Measurements from ENCODE around the gene MGST3.

MGST3 gene

GRCh38 chr1:165675794-165676193, 44.8 kb downstream of the MGST3 start:
- TF ChIP-seq TEAD4 (IDR thresholded peaks at IDR 0.05) (no peak), CREB1 (IDR thresholded peaks at IDR 0.05; ENCODE audit: low read depth) (no peak), MAX (IDR thresholded peaks at IDR 0.05) (no peak), EP300 (IDR thresholded peaks at IDR 0.05; ENCODE audit: borderline replicate concordance) (no peak), CEBPB (IDR thresholded peaks at IDR 0.05) (no peak), TAF1 (IDR thresholded peaks at IDR 0.05; ENCODE audit: low read depth) (no peak), NFIC (IDR thresholded peaks at IDR 0.05) (no peak), ZBTB7A (IDR thresholded peaks at IDR 0.05; ENCODE audit: low read depth) (no peak), TCF12 (IDR thresholded peaks at IDR 0.05; ENCODE audit: low read depth) (no peak), EGR1 (IDR thresholded peaks at IDR 0.05) (no peak)

- TF ChIP-seq RAD21 (IDR thresholded peaks at IDR 0.05; ENCODE audit: low read depth) (no peak), TEAD4 (IDR thresholded peaks at IDR 0.05) (no peak)
Observed at GRCh38 chr1:165678509-165678908, 47.5 kb downstream of the MGST3 start.

- TF ChIP-seq MAX (IDR thresholded peaks at IDR 0.05) (no peak), FOXM1 (IDR thresholded peaks at IDR 0.05; ENCODE audit: borderline replicate concordance, low read depth) (no peak), CREB1 (IDR thresholded peaks at IDR 0.05; ENCODE audit: low read depth) (no peak), REST (IDR thresholded peaks at IDR 0.05; ENCODE audit: low read depth) (no peak), NFIC (IDR thresholded peaks at IDR 0.05) (no peak), RAD21 (IDR thresholded peaks at IDR 0.05; ENCODE audit: low read depth) (no peak), CEBPB (IDR thresholded peaks at IDR 0.05) (no peak), TEAD4 (IDR thresholded peaks at IDR 0.05) (no peak), ZBTB7A (IDR thresholded peaks at IDR 0.05; ENCODE audit: low read depth) (no peak), TCF12 (IDR thresholded peaks at IDR 0.05; ENCODE audit: low read depth) (no peak), TAF1 (IDR thresholded peaks at IDR 0.05; ENCODE audit: low read depth) (no peak), USF1 (IDR thresholded peaks at IDR 0.05) (no peak), EP300 (IDR thresholded peaks at IDR 0.05; ENCODE audit: borderline replicate concordance) (no peak), YY1 (IDR thresholded peaks at IDR 0.05; ENCODE audit: low read depth) (no peak), EGR1 (IDR thresholded peaks at IDR 0.05) (no peak)
Observed at GRCh38 chr1:165679282-165680036, 48.4 kb downstream of the MGST3 start.

- TF ChIP-seq YY1 (IDR thresholded peaks at IDR 0.05; ENCODE audit: low read depth) (no peak), USF1 (IDR thresholded peaks at IDR 0.05) (no peak), NFIC (IDR thresholded peaks at IDR 0.05) (no peak), TAF1 (IDR thresholded peaks at IDR 0.05; ENCODE audit: low read depth) (no peak), EGR1 (IDR thresholded peaks at IDR 0.05) (no peak), REST (IDR thresholded peaks at IDR 0.05; ENCODE audit: low read depth) (no peak), TEAD4 (IDR thresholded peaks at IDR 0.05) (no peak), EP300 (IDR thresholded peaks at IDR 0.05; ENCODE audit: borderline replicate concordance) (no peak), CEBPB (IDR thresholded peaks at IDR 0.05) (no peak), MAX (IDR thresholded peaks at IDR 0.05) (no peak), TCF12 (IDR thresholded peaks at IDR 0.05; ENCODE audit: low read depth) (no peak), RAD21 (IDR thresholded peaks at IDR 0.05; ENCODE audit: low read depth) (no peak), CREB1 (IDR thresholded peaks at IDR 0.05; ENCODE audit: low read depth) (no peak), FOXM1 (IDR thresholded peaks at IDR 0.05; ENCODE audit: borderline replicate concordance, low read depth) (no peak), ZBTB7A (IDR thresholded peaks at IDR 0.05; ENCODE audit: low read depth) (no peak)
Observed at GRCh38 chr1:165680303-165680702, 49.3 kb downstream of the MGST3 start.

GRCh38 chr1:165683848-165684485, 52.9 kb downstream of the MGST3 start:
- no peak for TF ChIP-seq RAD21 (IDR thresholded peaks at IDR 0.05; ENCODE audit: low read depth)
- no peak for TF ChIP-seq EP300 (IDR thresholded peaks at IDR 0.05; ENCODE audit: borderline replicate concordance)
- no peak for TF ChIP-seq FOXM1 (IDR thresholded peaks at IDR 0.05; ENCODE audit: borderline replicate concordance, low read depth)
- no peak for TF ChIP-seq USF1 (IDR thresholded peaks at IDR 0.05)
- no peak for TF ChIP-seq TEAD4 (IDR thresholded peaks at IDR 0.05)
